HepG2 (cell line): Measurements from ENCODE around the gene ASF1B. TPM values are rescaled to one million over a fixed set of nuclear protein-coding genes. Genes with fewer than 3 reads are reported as not detected.
A peak's percentile ranks its signal among the peaks of the same experiment; 100 is the strongest.

Experiments used
- AKAP8 ChIP-seq: sonication (generic); formaldehyde crosslinking; IDR thresholded peaks from 2 replicates; pipeline ENCODE4 v1.5.1; 2020; ENCODE audit warnings: mild to moderate bottlenecking, missing genetic modification reagents
- ARNT ChIP-seq: fragments of 450-650 bp; IDR thresholded peaks from 2 replicates; pipeline ENCODE4 v1.6.1; 2017
- EP300 ChIP-seq, 3 experiments: sonication (generic) in 1 of 3; formaldehyde crosslinking in 1 of 3; IDR thresholded peaks; 2 replicates each; pipeline versions ENCODE4 v1.5.1 to v1.6.1; 2011 to 2020; ENCODE audit warnings: low read depth in 2 of 3, low read length in 2 of 3, borderline replicate concordance in 1 of 3, improper control_type of control experiment in 1 of 3, mild to moderate bottlenecking in 1 of 3, missing genetic modification reagents in 1 of 3, moderate library complexity in 1 of 3
- MIXL1 ChIP-seq: IDR thresholded peaks from 2 replicates; pipeline ENCODE4 v1.6.1; 2016
- MLX ChIP-seq: IDR thresholded peaks from 2 replicates; pipeline ENCODE4 v1.6.1; 2016
- MLXIP ChIP-seq: sonication (generic); formaldehyde crosslinking; IDR thresholded peaks from 2 replicates; pipeline ENCODE4 v1.9.0; 2021; ENCODE audit warnings: missing genetic modification reagents, borderline replicate concordance
- PHF5A ChIP-seq: IDR thresholded peaks from one replicate; pipeline ENCODE4 v1.6.1; 2018; ENCODE audit warnings: low read depth, missing genetic modification reagents; ENCODE audit not compliant: unreplicated experiment
- RNF219 ChIP-seq: sonication (generic); formaldehyde crosslinking; IDR thresholded peaks from 2 replicates; pipeline ENCODE4 v1.5.0; 2020; ENCODE audit warnings: mild to moderate bottlenecking, missing genetic modification reagents
- TFDP2 ChIP-seq: sonication (generic); formaldehyde crosslinking; IDR thresholded peaks from 2 replicates; pipeline ENCODE4 v1.4.0; 2020; ENCODE audit warnings: missing genetic modification reagents
- ZBTB2 ChIP-seq: sonication (generic); formaldehyde crosslinking; IDR thresholded peaks from 2 replicates; pipeline ENCODE4 v1.8.0; 2022; ENCODE audit warnings: low read depth, missing genetic modification reagents
- ZHX1 ChIP-seq: sonication (generic); formaldehyde crosslinking; IDR thresholded peaks from 2 replicates; pipeline ENCODE4 v1.8.1; 2022; ENCODE audit warnings: low read depth, mild to moderate bottlenecking, missing genetic modification reagents
- ZNF274 ChIP-seq: sonication (generic); formaldehyde crosslinking; IDR thresholded peaks from 2 replicates; pipeline ENCODE4 v1.5.1; 2020; ENCODE audit warnings: mild to moderate bottlenecking, missing genetic modification reagents
- ZNF281 ChIP-seq: sonication (generic); formaldehyde crosslinking; IDR thresholded peaks from 2 replicates; pipeline ENCODE4 v1.4.0; 2020; ENCODE audit warnings: missing genetic modification reagents, borderline replicate concordance
- ZNF782 ChIP-seq: sonication (generic); formaldehyde crosslinking; IDR thresholded peaks from 2 replicates; pipeline ENCODE4 v1.4.0; 2020; ENCODE audit warnings: missing genetic modification reagents, mild to moderate bottlenecking, borderline replicate concordance
- polyA plus RNA-seq, 8 experiments: library from polyadenylated mRNA; depleted of rRNA in 3 of 8; stranded (reverse) in 7 of 8; unstranded in 1 of 8; fragments of >200 nt; fragmentation: Illumina TruSeq in 4 of 8; extraction: Trizol in 4 of 8; gene quantifications; 2 replicates each; pipeline versions ENCODE4 v1.2.1 to v1.2.3, GENCODE V29; 2011 to 2016; ENCODE audit warnings: low read depth in 4 of 8, missing spikeins in 1 of 8, mixed read lengths in 1 of 8; ENCODE audit not compliant: insufficient read depth in 1 of 8
- total RNA-seq, 5 experiments: library from RNA; depleted of rRNA; stranded (reverse); fragments of >200 nt; fragmentation: Illumina TruSeq; extraction: Trizol; gene quantifications; 2 replicates each; pipeline ENCODE4 v1.2.3, GENCODE V29; 2016; ENCODE audit warnings: low read depth in 1 of 5

The ASF1B gene
- total and polyA plus RNA-seq, 2 of the 13 experiments (the other 11 are each of a cell fraction or from before 2014, with no cell fraction given) = 18.2 to 24.8 TPM

- peak; percentile 64; the same call in 1 of the 2 replicates for TF ChIP-seq MLX
- no peak for TF ChIP-seq ZBTB2 (CRISPR knock-in tag)
- TF ChIP-seq PHF5A = no peak
- no peak for TF ChIP-seq AKAP8
- no peak for TF ChIP-seq EP300 (IDR thresholded peaks at IDR 0.05; ENCODE audit: low read depth in 2 of 2, low read length in 2 of 2)
- no peak for TF ChIP-seq EP300 (CRISPR knock-in tag; IDR thresholded peaks at IDR 0.05; ENCODE audit: borderline replicate concordance)
- TF ChIP-seq ARNT = no peak
- no peak for TF ChIP-seq MLXIP
- TF ChIP-seq ZHX1 = no peak
- no peak for TF ChIP-seq MIXL1 (CRISPR knock-in tag)
- no peak for TF ChIP-seq TFDP2 (CRISPR knock-in tag)
- TF ChIP-seq ZNF782 (CRISPR knock-in tag) = no peak
- no peak for TF ChIP-seq ZNF274 (CRISPR knock-in tag)
- no peak for TF ChIP-seq ZNF281 (CRISPR knock-in tag)
- TF ChIP-seq RNF219 = no peak
Observed at GRCh38 chr19:14127176-14127575, 9.2 kb downstream of the ASF1B start (continued).
